Activated B cell treated with CpG ODN at 0.5 μM for 24 hours (primary cell): ENCODE measurements around the gene FSTL4. TPM values are rescaled to one million over a fixed set of nuclear protein-coding genes. Genes with fewer than 3 reads are reported as not detected.

Experiments
- ATAC-seq: fragments of 200-7000 bp; cut with Tn5 transposase; one replicate; pipeline ENCODE4 v1.10.0; 2021; ENCODE audit warnings: low read depth, mild to moderate bottlenecking, moderate library complexity
- CTCF ChIA-PET: fragments of 350-600 bp; sonication (Branson Sonifier 250); formaldehyde crosslinking; loops from one replicate; lab custom pipeline; 2021; ENCODE audit warnings: antibody characterized with exemption; lab: Charles Lee
- POLR2A ChIA-PET: fragments of 350-600 bp; sonication (Branson Sonifier 250); formaldehyde crosslinking; loops from one replicate; lab custom pipeline; 2021; ENCODE audit warnings: antibody characterized with exemption; lab: Charles Lee
- DNase-seq: peaks from one replicate; pipeline ENCODE4 v3.0.0; 2022
- H3K27ac Mint-ChIP-seq: one replicate; pipeline ENCODE4 v1.8.0; 2020; ENCODE audit warnings: mixed read lengths
- H3K27me3 Mint-ChIP-seq: one replicate; pipeline ENCODE4 v1.8.0; 2021; ENCODE audit warnings: mixed read lengths
- H3K36me3 Mint-ChIP-seq: one replicate; pipeline ENCODE4 v1.8.0; 2021; ENCODE audit warnings: low read depth, mixed read lengths
- H3K4me1 Mint-ChIP-seq: one replicate; pipeline ENCODE4 v1.8.0; 2021; ENCODE audit warnings: mixed read lengths
- H3K4me3 Mint-ChIP-seq: one replicate; pipeline ENCODE4 v1.8.0; 2020; ENCODE audit warnings: mild to moderate bottlenecking, mixed read lengths
- H3K9me3 Mint-ChIP-seq: one replicate; pipeline ENCODE4 v1.8.0; 2020; ENCODE audit warnings: mixed read lengths
- CTCF ChIP-seq: fragments of 200-600 bp; IDR thresholded peaks from one replicate; pipeline ENCODE4 v1.8.0; 2022; ENCODE audit warnings: antibody characterized with exemption, mild to moderate bottlenecking
- intact Hi-C: fragments of 100-400 bp; cut with micrococcal nuclease; formaldehyde crosslinking; loops from one replicate; pipeline ENCODE4 v1.15.1; 2024
- total RNA-seq: library from RNA; stranded (reverse); gene quantifications from 2 replicates; pipeline ENCODE4 v1.2.3, GENCODE V29; 2022

FSTL4 gene
- total RNA-seq, 1 donor from 2014 or later: 1.7 TPM

GRCh38 chr5:133198511-133198910, 413.8 kb downstream of the FSTL4 start:
- no peak for DNase-seq
- intact Hi-C loops: no loop called here

GRCh38 chr5:133196441-133197085, 415.8 kb downstream of the FSTL4 start:
- ATAC-seq (no peak), DNase-seq (no peak)
- H3K27ac Mint-ChIP-seq: no peak overlapping the region
- ChIA-PET POLR2A (no interaction called here), CTCF (no interaction called here)
- H3K4me1 Mint-ChIP-seq: no peaks in the 10 kb centered on the region
- no peak overlapping the region for H3K4me3 Mint-ChIP-seq
- intact Hi-C loops: no loop called here
- no peaks in the 10 kb centered on the region for H3K9me3 Mint-ChIP-seq
- H3K27me3 Mint-ChIP-seq: peaks cover 7% of the 10 kb centered on the region
- TF ChIP-seq CTCF: no peak
- no peaks in the 10 kb centered on the region for H3K36me3 Mint-ChIP-seq

More at GRCh38 chr5:133198511-133198910, 413.8 kb downstream of the FSTL4 start:
- no peaks in the 10 kb centered on the region for H3K36me3 Mint-ChIP-seq
- POLR2A ChIA-PET: no interaction called here
- no peaks in the 10 kb centered on the region for H3K4me1 Mint-ChIP-seq
- H3K27ac Mint-ChIP-seq: no peak overlapping the region
- no peak for TF ChIP-seq CTCF
- CTCF ChIA-PET: no interaction called here
- H3K27me3 Mint-ChIP-seq: peaks cover 9% of the 10 kb centered on the region
- H3K4me3 Mint-ChIP-seq: no peak overlapping the region
- H3K9me3 Mint-ChIP-seq: no peaks in the 10 kb centered on the region
- ATAC-seq: no peak

- intact Hi-C loops: no loop called here
- Mint-ChIP-seq H3K36me3 (no peaks in the 10 kb centered on the region), H3K27ac (no peak overlapping the region), H3K9me3 (no peaks in the 10 kb centered on the region), H3K27me3 (peaks cover 6% of the 10 kb centered on the region), H3K4me3 (no peak overlapping the region), H3K4me1 (no peaks in the 10 kb centered on the region)
- DNase-seq: no peak
- ATAC-seq: no peak
- CTCF ChIA-PET: no interaction called here
- POLR2A ChIA-PET: interaction anchor here (0.7 kb wide), 1 partner anchor 1436 kb away, joined by 3 read pairs; no protein-coding TSS in a partner anchor
- TF ChIP-seq CTCF: no peak
Observed at GRCh38 chr5:133195250-133195649, 417.1 kb downstream of the FSTL4 start.

- intact Hi-C loops: no loop called here
- H3K4me3 Mint-ChIP-seq: no peak overlapping the region
- ATAC-seq: no peak
- H3K9me3 Mint-ChIP-seq: no peaks in the 10 kb centered on the region
- H3K27ac Mint-ChIP-seq: no peak overlapping the region
- peaks cover 12% of the 10 kb centered on the region for H3K27me3 Mint-ChIP-seq
- no peaks in the 10 kb centered on the region for H3K36me3 Mint-ChIP-seq
- ChIA-PET CTCF (no interaction called here), POLR2A (no interaction called here)
- H3K4me1 Mint-ChIP-seq: no peaks in the 10 kb centered on the region
- DNase-seq: no peak
- no peak for TF ChIP-seq CTCF
Observed at GRCh38 chr5:133193794-133194193, 418.5 kb downstream of the FSTL4 start.

GRCh38 chr5:133192716-133193115, 419.6 kb downstream of the FSTL4 start:
- H3K27me3 Mint-ChIP-seq: peaks cover 14% of the 10 kb centered on the region
- TF ChIP-seq CTCF: no peak
- ATAC-seq (no peak), DNase-seq (no peak)
- H3K36me3 Mint-ChIP-seq: no peaks in the 10 kb centered on the region
- intact Hi-C loops: no loop called here
- POLR2A ChIA-PET: no interaction called here
- H3K27ac Mint-ChIP-seq: no peak overlapping the region
- H3K9me3 Mint-ChIP-seq: no peaks in the 10 kb centered on the region
- no peaks in the 10 kb centered on the region for H3K4me1 Mint-ChIP-seq
- CTCF ChIA-PET: no interaction called here
- no peak overlapping the region for H3K4me3 Mint-ChIP-seq
